ENCODE data around the gene KIAA0930.

DNA sequence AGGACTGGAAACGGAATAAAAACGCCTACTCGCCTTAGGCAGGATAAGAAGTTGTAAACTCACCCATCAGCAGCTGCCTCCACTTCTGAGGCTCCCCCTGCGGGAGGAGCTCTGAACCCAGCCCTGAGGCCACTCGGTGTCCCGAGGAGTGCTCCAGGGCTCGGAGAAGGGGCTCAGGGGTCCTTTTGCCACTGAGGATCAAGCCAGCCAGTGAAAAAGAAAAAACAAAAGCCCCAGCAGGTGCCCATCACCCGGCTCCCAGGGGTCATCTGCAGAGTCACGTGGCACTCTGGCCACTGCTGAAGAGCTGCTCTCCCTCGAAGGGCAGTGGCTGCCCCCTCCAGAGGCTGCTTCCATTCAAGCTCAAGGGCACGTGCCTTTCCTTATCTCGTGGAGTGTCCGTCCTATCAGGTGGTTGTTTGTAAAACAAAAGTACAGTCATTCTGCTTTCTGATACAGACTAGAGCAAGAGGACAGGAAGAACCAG, 48.0 kb downstream of the KIAA0930 start:
- TF ChIP-seq ZNF175 (tag by site-specific recombination; IDR thresholded peaks at IDR 0.05) (no peak), ZNF10 (tag by site-specific recombination; IDR thresholded peaks at IDR 0.05) (no peak), ZSCAN30 (tag by site-specific recombination; IDR thresholded peaks at IDR 0.05) (no peak), ZNF274 (IDR thresholded peaks at IDR 0.05; ENCODE audit: low read length) (no peak), ZNF274 (tag by site-specific recombination; IDR thresholded peaks at IDR 0.05; ENCODE audit: borderline replicate concordance) (no peak), ZNF777 (tag by site-specific recombination; IDR thresholded peaks at IDR 0.05; ENCODE audit: borderline replicate concordance) (no peak), MZF1 (tag by site-specific recombination; IDR thresholded peaks at IDR 0.05; ENCODE audit: borderline replicate concordance) (no peak), ZBTB20 (tag by site-specific recombination; IDR thresholded peaks at IDR 0.05) (no peak), YY1 (tag by site-specific recombination; IDR thresholded peaks at IDR 0.05) (no peak), KLF16 (tag by site-specific recombination; IDR thresholded peaks at IDR 0.05) (no peak), ZNF701 (tag by site-specific recombination; IDR thresholded peaks at IDR 0.05) (no peak), ZNF292 (tag by site-specific recombination; IDR thresholded peaks at IDR 0.05; ENCODE audit: borderline replicate concordance, low read depth) (no peak)
- TF ChIP-seq, protein P1, sequence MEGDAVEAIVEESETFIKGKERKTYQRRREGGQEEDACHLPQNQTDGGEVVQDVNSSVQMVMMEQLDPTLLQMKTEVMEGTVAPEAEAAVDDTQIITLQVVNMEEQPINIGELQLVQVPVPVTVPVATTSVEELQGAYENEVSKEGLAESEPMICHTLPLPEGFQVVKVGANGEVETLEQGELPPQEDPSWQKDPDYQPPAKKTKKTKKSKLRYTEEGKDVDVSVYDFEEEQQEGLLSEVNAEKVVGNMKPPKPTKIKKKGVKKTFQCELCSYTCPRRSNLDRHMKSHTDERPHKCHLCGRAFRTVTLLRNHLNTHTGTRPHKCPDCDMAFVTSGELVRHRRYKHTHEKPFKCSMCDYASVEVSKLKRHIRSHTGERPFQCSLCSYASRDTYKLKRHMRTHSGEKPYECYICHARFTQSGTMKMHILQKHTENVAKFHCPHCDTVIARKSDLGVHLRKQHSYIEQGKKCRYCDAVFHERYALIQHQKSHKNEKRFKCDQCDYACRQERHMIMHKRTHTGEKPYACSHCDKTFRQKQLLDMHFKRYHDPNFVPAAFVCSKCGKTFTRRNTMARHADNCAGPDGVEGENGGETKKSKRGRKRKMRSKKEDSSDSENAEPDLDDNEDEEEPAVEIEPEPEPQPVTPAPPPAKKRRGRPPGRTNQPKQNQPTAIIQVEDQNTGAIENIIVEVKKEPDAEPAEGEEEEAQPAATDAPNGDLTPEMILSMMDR (tag by site-specific recombination; IDR thresholded peaks at IDR 0.05) = no peak
- TF ChIP-seq, protein P2, sequence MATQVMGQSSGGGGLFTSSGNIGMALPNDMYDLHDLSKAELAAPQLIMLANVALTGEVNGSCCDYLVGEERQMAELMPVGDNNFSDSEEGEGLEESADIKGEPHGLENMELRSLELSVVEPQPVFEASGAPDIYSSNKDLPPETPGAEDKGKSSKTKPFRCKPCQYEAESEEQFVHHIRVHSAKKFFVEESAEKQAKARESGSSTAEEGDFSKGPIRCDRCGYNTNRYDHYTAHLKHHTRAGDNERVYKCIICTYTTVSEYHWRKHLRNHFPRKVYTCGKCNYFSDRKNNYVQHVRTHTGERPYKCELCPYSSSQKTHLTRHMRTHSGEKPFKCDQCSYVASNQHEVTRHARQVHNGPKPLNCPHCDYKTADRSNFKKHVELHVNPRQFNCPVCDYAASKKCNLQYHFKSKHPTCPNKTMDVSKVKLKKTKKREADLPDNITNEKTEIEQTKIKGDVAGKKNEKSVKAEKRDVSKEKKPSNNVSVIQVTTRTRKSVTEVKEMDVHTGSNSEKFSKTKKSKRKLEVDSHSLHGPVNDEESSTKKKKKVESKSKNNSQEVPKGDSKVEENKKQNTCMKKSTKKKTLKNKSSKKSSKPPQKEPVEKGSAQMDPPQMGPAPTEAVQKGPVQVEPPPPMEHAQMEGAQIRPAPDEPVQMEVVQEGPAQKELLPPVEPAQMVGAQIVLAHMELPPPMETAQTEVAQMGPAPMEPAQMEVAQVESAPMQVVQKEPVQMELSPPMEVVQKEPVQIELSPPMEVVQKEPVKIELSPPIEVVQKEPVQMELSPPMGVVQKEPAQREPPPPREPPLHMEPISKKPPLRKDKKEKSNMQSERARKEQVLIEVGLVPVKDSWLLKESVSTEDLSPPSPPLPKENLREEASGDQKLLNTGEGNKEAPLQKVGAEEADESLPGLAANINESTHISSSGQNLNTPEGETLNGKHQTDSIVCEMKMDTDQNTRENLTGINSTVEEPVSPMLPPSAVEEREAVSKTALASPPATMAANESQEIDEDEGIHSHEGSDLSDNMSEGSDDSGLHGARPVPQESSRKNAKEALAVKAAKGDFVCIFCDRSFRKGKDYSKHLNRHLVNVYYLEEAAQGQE (tag by site-specific recombination; IDR thresholded peaks at IDR 0.05) = no peak
